HEK293 (cell line): ENCODE results near the gene TECPR2.

Experiments used
- CTCF ChIA-PET: fragments of 350-600 bp; formaldehyde crosslinking; extraction: SDS; loops from one replicate; lab custom pipeline; 2021; ENCODE audit warnings: antibody characterized with exemption; lab: Yijun Ruan, JAX
- POLR2A ChIA-PET: fragments of 300-600 bp; formaldehyde crosslinking; extraction: SDS; loops from one replicate; lab custom pipeline; 2020; ENCODE audit warnings: antibody characterized with exemption, inconsistent platforms; lab: Yijun Ruan, JAX
- H3K27ac ChIP-seq: fragments of 200-500 bp; sonication (Bioruptor generic); 2 replicates; pipeline ENCODE4 v1.5.1; 2014; ENCODE audit warnings: low read depth, low read length, control low read depth, inconsistent platforms; ENCODE audit errors: extremely low read depth
- H3K36me3 ChIP-seq, 2 experiments: fragments of 200-500 bp in 1 of 2; sonication (Bioruptor generic) in 1 of 2; 1 replicate in 1 of 2; 2 replicates in 1 of 2; pipeline ENCODE4 v1.5.1; 2014 to 2017; ENCODE audit warnings: inconsistent platforms in 2 of 2, low read length in 2 of 2; ENCODE audit not compliant: control insufficient read depth in 2 of 2, insufficient read depth in 1 of 2
- H3K4me1 ChIP-seq: fragments of 200-500 bp; sonication (Bioruptor generic); 2 replicates; pipeline ENCODE4 v1.5.1; 2014; ENCODE audit warnings: mild to moderate bottlenecking, low read length, inconsistent platforms; ENCODE audit not compliant: control insufficient read depth, insufficient read depth
- H3K4me3 ChIP-seq: 2 replicates; pipeline ENCODE4 v1.5.1; 2011; ENCODE audit warnings: low read depth, mild to moderate bottlenecking, control low read depth, low read length, moderate library complexity
- H3K9me3 ChIP-seq: fragments of 200-500 bp; sonication (Bioruptor generic); 2 replicates; pipeline ENCODE4 v1.5.1; 2014; ENCODE audit warnings: low read depth, low read length, inconsistent platforms; ENCODE audit not compliant: control insufficient read depth, insufficient read depth
- MZF1 ChIP-seq: fragments of 450-650 bp; formaldehyde crosslinking; IDR thresholded peaks from 2 replicates; pipeline ENCODE4 v1.5.1; 2017; ENCODE audit warnings: missing biosample characterization, missing genetic modification characterization, borderline replicate concordance
- SCRT2 ChIP-seq: fragments of 450-650 bp; formaldehyde crosslinking; IDR thresholded peaks from 2 replicates; pipeline ENCODE4 v1.5.1; 2016; ENCODE audit warnings: missing biosample characterization, missing genetic modification characterization
- TCF7L2 ChIP-seq: IDR thresholded peaks from 2 replicates; pipeline ENCODE4 v1.6.1; 2011; ENCODE audit warnings: low read depth, mild to moderate bottlenecking, inconsistent platforms, low read length, moderate library complexity, borderline replicate concordance
- ZNF138 ChIP-seq: fragments of 450-650 bp; formaldehyde crosslinking; IDR thresholded peaks from 2 replicates; pipeline ENCODE4 v1.5.1; 2016; ENCODE audit warnings: missing biosample characterization, missing genetic modification characterization, borderline replicate concordance
- ZNF211 ChIP-seq: fragments of 450-650 bp; formaldehyde crosslinking; IDR thresholded peaks from 2 replicates; pipeline ENCODE4 v1.5.1; 2016; ENCODE audit warnings: low read depth, missing biosample characterization, missing genetic modification characterization
- ZNF274 ChIP-seq, 2 experiments: fragments of 200-500 bp in 1 of 2; fragments of 450-650 bp in 1 of 2; sonication (Bioruptor generic) in 1 of 2; formaldehyde crosslinking in 1 of 2; IDR thresholded peaks; 2 replicates each; pipeline versions ENCODE4 v1.5.1 to v1.6.1; 2014 to 2016; ENCODE audit warnings: borderline replicate concordance in 1 of 2, inconsistent platforms in 1 of 2, low read length in 1 of 2, missing biosample characterization in 1 of 2, missing genetic modification characterization in 1 of 2
- ZNF404 ChIP-seq: fragments of 450-650 bp; formaldehyde crosslinking; IDR thresholded peaks from 2 replicates; pipeline ENCODE4 v1.5.1; 2017; ENCODE audit warnings: missing biosample characterization, missing genetic modification characterization
- ZNF416 ChIP-seq: fragments of 450-650 bp; formaldehyde crosslinking; IDR thresholded peaks from 2 replicates; pipeline ENCODE4 v1.5.1; 2016; ENCODE audit warnings: missing biosample characterization, missing genetic modification characterization
- ZNF571 ChIP-seq: fragments of 450-650 bp; formaldehyde crosslinking; IDR thresholded peaks from 2 replicates; pipeline ENCODE4 v1.5.0; 2017; ENCODE audit warnings: missing biosample characterization, missing genetic modification characterization
- ZNF580 ChIP-seq: fragments of 450-650 bp; formaldehyde crosslinking; IDR thresholded peaks from 2 replicates; pipeline ENCODE4 v1.5.1; 2016; ENCODE audit warnings: missing biosample characterization, missing genetic modification characterization
- ZNF596 ChIP-seq: fragments of 450-650 bp; IDR thresholded peaks from 2 replicates; pipeline ENCODE4 v1.5.0; 2018; ENCODE audit warnings: missing biosample characterization, mild to moderate bottlenecking, missing genetic modification characterization, moderate library complexity
- ZNF621 ChIP-seq: fragments of 450-650 bp; formaldehyde crosslinking; IDR thresholded peaks from 2 replicates; pipeline ENCODE4 v1.5.1; 2017; ENCODE audit warnings: missing biosample characterization, missing genetic modification characterization
- ZNF785 ChIP-seq: fragments of 450-650 bp; formaldehyde crosslinking; IDR thresholded peaks from 2 replicates; pipeline ENCODE4 v1.5.1; 2016; ENCODE audit warnings: missing biosample characterization, missing genetic modification characterization
- ZSCAN30 ChIP-seq: fragments of 450-650 bp; IDR thresholded peaks from 2 replicates; pipeline ENCODE4 v1.5.1; 2018; ENCODE audit warnings: missing biosample characterization, mild to moderate bottlenecking, missing genetic modification characterization, moderate library complexity
- TF ChIP-seq, protein P1 (sequence below): fragments of 450-650 bp; formaldehyde crosslinking; IDR thresholded peaks from 2 replicates; pipeline ENCODE4 v1.5.1; 2016; ENCODE audit warnings: missing biosample characterization, missing genetic modification characterization
- TF ChIP-seq, protein P2 (sequence below): fragments of 450-650 bp; formaldehyde crosslinking; IDR thresholded peaks from 2 replicates; pipeline ENCODE4 v1.5.1; 2016; ENCODE audit warnings: missing biosample characterization, missing genetic modification characterization

Gene TECPR2

DNA sequence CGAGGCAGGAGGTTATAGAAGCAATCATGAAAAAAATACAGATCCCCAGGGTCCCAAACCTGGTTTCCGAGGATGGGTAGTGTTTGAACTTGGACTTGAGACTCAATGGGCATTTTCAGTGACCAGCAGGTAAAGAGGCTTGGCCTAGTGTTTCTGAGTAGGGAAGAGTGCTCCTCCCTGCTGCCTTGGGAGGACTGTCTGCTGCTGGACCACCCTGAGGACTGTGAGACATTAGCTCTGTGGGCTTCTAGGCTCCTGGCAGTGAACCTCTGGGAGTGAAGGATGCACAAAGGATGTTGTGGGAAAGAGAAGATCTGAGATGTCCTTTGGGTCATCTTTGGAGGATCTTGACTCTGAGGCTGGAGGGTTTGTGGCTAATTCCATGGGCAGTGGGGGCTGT lies 116.4 kb downstream of the TECPR2 start (continued):
- TF ChIP-seq, protein P1, sequence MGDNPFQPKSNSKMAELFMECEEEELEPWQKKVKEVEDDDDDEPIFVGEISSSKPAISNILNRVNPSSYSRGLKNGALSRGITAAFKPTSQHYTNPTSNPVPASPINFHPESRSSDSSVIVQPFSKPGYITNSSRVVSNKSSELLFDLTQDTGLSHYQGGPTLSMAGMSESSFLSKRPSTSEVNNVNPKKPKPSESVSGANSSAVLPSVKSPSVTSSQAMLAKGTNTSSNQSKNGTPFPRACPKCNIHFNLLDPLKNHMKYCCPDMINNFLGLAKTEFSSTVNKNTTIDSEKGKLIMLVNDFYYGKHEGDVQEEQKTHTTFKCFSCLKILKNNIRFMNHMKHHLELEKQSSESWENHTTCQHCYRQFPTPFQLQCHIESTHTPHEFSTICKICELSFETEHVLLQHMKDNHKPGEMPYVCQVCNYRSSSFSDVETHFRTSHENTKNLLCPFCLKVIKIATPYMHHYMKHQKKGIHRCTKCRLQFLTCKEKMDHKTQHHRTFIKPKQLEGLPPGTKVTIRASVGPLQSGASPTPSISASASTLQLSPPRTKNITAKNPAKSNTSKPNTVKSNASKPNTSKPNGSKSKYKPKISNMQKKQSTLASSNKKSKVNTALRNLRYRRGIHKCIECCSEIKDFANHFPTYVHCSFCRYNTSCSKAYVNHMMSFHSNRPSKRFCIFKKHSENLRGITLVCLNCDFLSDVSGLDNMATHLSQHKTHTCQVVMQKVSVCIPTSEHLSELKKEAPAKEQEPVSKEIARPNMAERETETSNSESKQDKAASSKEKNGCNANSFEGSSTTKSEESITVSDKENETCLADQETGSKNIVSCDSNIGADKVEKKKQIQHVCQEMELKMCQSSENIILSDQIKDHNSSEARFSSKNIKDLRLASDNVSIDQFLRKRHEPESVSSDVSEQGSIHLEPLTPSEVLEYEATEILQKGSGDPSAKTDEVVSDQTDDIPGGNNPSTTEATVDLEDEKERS, result no peak
- TF ChIP-seq ZNF580 (tag by site-specific recombination) (no peak), ZNF138 (tag by site-specific recombination) (no peak), ZNF596 (tag by site-specific recombination) (no peak), MZF1 (no peak)
- TF ChIP-seq, protein P2, sequence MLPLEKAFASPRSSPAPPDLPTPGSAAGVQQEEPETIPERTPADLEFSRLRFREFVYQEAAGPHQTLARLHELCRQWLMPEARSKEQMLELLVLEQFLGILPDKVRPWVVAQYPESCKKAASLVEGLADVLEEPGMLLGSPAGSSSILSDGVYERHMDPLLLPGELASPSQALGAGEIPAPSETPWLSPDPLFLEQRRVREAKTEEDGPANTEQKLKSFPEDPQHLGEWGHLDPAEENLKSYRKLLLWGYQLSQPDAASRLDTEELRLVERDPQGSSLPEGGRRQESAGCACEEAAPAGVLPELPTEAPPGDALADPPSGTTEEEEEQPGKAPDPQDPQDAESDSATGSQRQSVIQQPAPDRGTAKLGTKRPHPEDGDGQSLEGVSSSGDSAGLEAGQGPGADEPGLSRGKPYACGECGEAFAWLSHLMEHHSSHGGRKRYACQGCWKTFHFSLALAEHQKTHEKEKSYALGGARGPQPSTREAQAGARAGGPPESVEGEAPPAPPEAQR (tag by site-specific recombination), result no peak

DNA sequence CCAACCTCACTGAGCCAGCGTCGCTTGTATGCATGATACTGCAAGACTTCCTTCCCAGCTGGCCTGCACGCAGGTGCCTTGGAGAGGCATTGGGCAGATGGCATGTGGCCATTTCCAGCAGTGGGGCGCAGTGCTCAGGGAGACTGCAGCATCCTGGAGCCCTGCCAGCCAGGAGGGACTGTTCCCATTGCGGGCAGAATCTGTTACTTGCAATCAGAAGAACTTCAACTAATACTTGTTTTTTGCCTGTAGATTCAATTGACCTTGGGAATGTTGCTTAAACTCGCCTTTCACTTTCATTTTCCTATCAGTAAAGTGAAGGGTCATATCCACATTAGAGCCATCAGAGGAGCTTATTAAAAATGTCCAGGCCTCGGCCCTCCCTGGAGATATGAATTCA lies 117.0 kb downstream of the TECPR2 start:
- Histone ChIP-seq H3K27ac (no peak overlapping the region), H3K4me3 (no peak overlapping the region), H3K36me3 (peaks cover 0 to 6% of the 10 kb centered on the region in 2 experiments; a peak in 2 of 3 replicates), H3K4me1 (no peaks in the 10 kb centered on the region), H3K9me3 (no peaks in the 10 kb centered on the region)
- POLR2A ChIA-PET, result no interaction called here
- TF ChIP-seq ZNF404 (tag by site-specific recombination) (no peak), ZNF211 (tag by site-specific recombination) (no peak)
- CTCF ChIA-PET, result interaction anchor here (0.6 kb wide), 1 partner anchor 36 kb away, joined by 4 read pairs; no protein-coding TSS in a partner anchor

GRCh38 chr14:102481371-102481770 lies 118.6 kb downstream of the TECPR2 start:
- Histone ChIP-seq H3K36me3 (no peaks in the 10 kb centered on the region; a peak in 1 of 3 replicates), H3K4me3 (no peak overlapping the region), H3K4me1 (no peaks in the 10 kb centered on the region), H3K27ac (no peak overlapping the region), H3K9me3 (no peaks in the 10 kb centered on the region)
- POLR2A ChIA-PET, result no interaction called here
- TF ChIP-seq ZNF785 (tag by site-specific recombination) (no peak), ZNF416 (no peak), ZNF571 (tag by site-specific recombination) (no peak), TCF7L2 (no peak), ZNF621 (no peak), ZNF274 (IDR thresholded peaks at IDR 0.05; ENCODE audit: low read length) (no peak), ZNF274 (tag by site-specific recombination; IDR thresholded peaks at IDR 0.05; ENCODE audit: borderline replicate concordance) (no peak), SCRT2 (tag by site-specific recombination) (no peak), ZSCAN30 (tag by site-specific recombination) (no peak)
- CTCF ChIA-PET, result interaction anchor here (1.2 kb wide), 1 partner anchor 43 kb away, joined by 4 read pairs; no protein-coding TSS in a partner anchor
